Colonic mucosa (tissue), 4 donors: ENCODE data around the gene SEMA4D. TPM values are rescaled to one million over a fixed set of nuclear protein-coding genes. Genes with fewer than 3 reads are reported as not detected.

Experiments
- DNase-seq: peaks from one replicate; pipeline ENCODE4 v3.0.0-alpha.2; 2020
- H3K27ac ChIP-seq: fragments of 200-600 bp; one replicate; pipeline ENCODE4 v1.8.0; 2021
- H3K27me3 ChIP-seq: fragments of 200-600 bp; one replicate; pipeline ENCODE4 v1.8.0; 2021
- H3K36me3 ChIP-seq: fragments of 200-600 bp; one replicate; pipeline ENCODE4 v1.8.0; 2021
- H3K4me1 ChIP-seq: fragments of 200-600 bp; one replicate; pipeline ENCODE4 v1.8.0; 2021; ENCODE audit warnings: mild to moderate bottlenecking
- H3K4me3 ChIP-seq: fragments of 200-600 bp; one replicate; pipeline ENCODE4 v1.8.0; 2021
- H3K9ac ChIP-seq, 2 donors: one replicate each; pipeline ENCODE4 v1.7.0; 2013; ENCODE audit warnings: control low read depth in 2 of 2, low read depth in 2 of 2, low read length in 2 of 2
- H3K9me3 ChIP-seq: fragments of 200-600 bp; one replicate; pipeline ENCODE4 v1.8.0; 2021
- intact Hi-C: fragments of 100-400 bp; cut with DNase I; formaldehyde crosslinking; loops from one replicate; pipeline ENCODE4 v1.14.1; 2022
- total RNA-seq, 2 donors: library from RNA; stranded (reverse); fragmentation: NEBNext Ultra II Directional in 1 of 2; extraction: Animal tissue kit (Norgen Biotek cat#: 25700) in 1 of 2; gene quantifications; one replicate each; pipeline ENCODE4 v1.2.1, GENCODE V29; 2021
- TF ChIP-seq, protein P1 (sequence below): fragments of 200-600 bp; IDR thresholded peaks from one replicate; pipeline ENCODE4 v1.8.0; 2022; ENCODE audit warnings: antibody characterized with exemption, mild to moderate bottlenecking
- donor health status: healthy.
- donor health status: DM: no; HTN: no; CAD: no.
- donor health status: DM: no; HTN: no; CAD: no.

The SEMA4D gene
- total RNA-seq, 2 donors from 2014 or later: 14.7 to 19.0 TPM

DNA sequence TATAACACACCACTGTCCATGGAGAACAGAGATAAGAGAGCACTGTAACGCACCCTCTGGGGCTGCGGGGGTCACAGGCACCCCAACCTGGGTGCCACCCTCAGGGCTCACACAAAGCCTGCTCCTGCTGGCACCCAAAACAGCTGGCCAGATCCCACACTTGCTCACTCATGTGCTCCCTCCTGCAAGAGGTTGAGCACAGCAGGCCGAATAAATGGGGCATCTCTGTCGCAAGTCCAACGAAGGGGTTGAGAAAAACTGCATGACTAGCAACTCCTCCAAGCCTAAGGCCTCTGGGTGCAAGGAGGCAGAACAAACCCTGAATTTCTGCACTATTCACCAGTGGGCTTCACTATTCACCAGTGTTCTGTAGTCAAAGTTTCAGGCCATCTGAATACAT, 99.3 kb downstream of the SEMA4D start:
- Histone ChIP-seq H3K4me3 (no peak overlapping the region), H3K27ac (no peak overlapping the region), H3K4me1 (no peaks in the 10 kb centered on the region), H3K9ac (no peak overlapping the region), H3K9me3 (no peaks in the 10 kb centered on the region), H3K27me3 (no peaks in the 10 kb centered on the region), H3K36me3 (no peaks in the 10 kb centered on the region)
- TF ChIP-seq, protein P1, sequence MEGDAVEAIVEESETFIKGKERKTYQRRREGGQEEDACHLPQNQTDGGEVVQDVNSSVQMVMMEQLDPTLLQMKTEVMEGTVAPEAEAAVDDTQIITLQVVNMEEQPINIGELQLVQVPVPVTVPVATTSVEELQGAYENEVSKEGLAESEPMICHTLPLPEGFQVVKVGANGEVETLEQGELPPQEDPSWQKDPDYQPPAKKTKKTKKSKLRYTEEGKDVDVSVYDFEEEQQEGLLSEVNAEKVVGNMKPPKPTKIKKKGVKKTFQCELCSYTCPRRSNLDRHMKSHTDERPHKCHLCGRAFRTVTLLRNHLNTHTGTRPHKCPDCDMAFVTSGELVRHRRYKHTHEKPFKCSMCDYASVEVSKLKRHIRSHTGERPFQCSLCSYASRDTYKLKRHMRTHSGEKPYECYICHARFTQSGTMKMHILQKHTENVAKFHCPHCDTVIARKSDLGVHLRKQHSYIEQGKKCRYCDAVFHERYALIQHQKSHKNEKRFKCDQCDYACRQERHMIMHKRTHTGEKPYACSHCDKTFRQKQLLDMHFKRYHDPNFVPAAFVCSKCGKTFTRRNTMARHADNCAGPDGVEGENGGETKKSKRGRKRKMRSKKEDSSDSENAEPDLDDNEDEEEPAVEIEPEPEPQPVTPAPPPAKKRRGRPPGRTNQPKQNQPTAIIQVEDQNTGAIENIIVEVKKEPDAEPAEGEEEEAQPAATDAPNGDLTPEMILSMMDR: no peak
- intact Hi-C loops: no loop called here
- no peak for DNase-seq

DNA sequence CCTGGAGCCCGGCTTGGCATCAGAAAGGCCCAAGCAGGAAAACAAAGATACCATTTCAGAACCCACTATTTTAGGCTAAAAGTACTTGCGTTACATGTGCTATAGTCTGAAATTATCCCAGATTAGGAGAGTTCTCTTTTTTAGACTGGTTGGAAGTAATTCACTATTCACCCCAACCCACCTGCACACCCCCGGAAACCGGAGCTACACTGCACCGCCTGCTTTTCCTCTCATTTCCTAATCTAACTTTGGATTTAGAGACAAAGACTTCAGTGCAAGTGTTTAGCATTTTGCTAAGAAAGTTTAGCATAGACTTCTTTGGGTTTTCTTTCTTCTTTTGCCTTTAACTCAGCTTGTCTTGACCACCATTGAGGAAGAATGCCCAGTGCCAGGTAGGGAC, 100.4 kb downstream of the SEMA4D start:
- TF ChIP-seq, protein P1: no peak
- H3K36me3 ChIP-seq: no peaks in the 10 kb centered on the region

DNA sequence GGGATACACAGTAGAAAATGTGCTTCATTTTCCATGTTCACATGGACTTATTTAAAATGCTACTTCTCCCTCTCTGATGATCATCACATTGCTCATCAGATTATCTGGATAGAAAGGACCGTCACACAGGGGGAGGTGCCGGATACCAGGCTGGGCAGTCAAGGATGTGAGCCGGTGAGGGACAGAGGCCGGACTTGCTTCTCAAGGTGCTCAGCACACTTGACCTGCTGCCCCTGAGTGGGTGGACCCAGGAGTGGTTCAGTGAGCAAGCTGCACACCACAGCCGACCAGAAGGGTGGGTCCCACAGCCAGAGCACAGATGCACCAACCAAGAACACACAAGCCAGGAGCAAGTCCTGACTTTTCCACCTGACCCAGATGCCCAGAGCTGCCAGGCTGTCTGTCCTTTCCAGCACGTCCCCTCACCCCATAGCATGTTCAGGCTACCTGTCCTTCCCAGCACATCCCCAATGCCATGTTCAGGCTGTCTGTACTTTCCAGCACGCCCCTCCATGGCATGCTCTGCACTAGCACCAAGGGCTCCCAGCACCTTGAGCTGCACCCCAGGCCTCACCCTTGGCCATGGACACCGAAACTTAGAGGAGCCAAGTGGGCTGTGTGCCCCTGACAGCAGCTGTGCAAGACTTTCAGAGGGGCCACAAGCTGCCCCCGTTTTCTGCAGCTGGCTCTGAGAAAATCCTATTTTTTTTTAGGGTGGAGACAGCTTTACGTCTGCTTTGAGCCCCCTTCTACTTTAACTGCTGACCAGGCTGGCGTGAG, 101.8 kb downstream of the SEMA4D start:
- Histone ChIP-seq H3K27me3 (no peaks in the 10 kb centered on the region), H3K9me3 (no peaks in the 10 kb centered on the region), H3K36me3 (no peaks in the 10 kb centered on the region), H3K27ac (no peak overlapping the region), H3K4me1 (no peaks in the 10 kb centered on the region), H3K4me3 (no peak overlapping the region), H3K9ac (no peak overlapping the region)
- no peak for DNase-seq
- intact Hi-C loops: no loop called here
- TF ChIP-seq, protein P1: no peak

More for the DNA sequence above, 100.4 kb downstream of the SEMA4D start:
- no peak for DNase-seq
- Histone ChIP-seq H3K9me3 (no peaks in the 10 kb centered on the region), H3K27ac (no peak overlapping the region), H3K4me1 (no peaks in the 10 kb centered on the region), H3K27me3 (no peaks in the 10 kb centered on the region), H3K9ac (no peak overlapping the region), H3K4me3 (no peak overlapping the region)
- intact Hi-C loops: no loop called here

DNA sequence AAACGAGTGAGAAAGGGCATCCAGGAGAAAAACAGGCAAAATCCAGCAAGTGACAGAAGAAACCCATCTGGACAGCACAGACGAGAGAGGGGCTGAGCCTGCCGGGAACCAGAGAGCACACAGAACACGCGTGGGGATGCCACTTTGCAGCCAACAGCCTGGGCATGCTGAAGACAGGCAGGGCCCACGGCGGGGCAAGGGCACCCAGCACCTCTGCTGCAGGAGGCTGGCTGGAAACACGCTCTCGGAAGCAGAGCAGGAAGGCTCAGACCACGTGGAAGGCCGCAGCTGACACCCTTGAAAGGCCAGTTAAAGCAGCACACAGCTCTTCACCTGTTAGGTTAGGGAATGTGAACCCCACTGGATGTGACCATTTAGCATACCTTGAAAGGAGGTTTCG, 103.5 kb downstream of the SEMA4D start:
- TF ChIP-seq, protein P1: no peak
- Histone ChIP-seq H3K4me1 (no peaks in the 10 kb centered on the region), H3K27me3 (no peaks in the 10 kb centered on the region), H3K9me3 (no peaks in the 10 kb centered on the region), H3K9ac (no peak overlapping the region), H3K4me3 (no peak overlapping the region), H3K36me3 (no peaks in the 10 kb centered on the region), H3K27ac (no peak overlapping the region)
- intact Hi-C loops: no loop called here
- no peak for DNase-seq

DNA sequence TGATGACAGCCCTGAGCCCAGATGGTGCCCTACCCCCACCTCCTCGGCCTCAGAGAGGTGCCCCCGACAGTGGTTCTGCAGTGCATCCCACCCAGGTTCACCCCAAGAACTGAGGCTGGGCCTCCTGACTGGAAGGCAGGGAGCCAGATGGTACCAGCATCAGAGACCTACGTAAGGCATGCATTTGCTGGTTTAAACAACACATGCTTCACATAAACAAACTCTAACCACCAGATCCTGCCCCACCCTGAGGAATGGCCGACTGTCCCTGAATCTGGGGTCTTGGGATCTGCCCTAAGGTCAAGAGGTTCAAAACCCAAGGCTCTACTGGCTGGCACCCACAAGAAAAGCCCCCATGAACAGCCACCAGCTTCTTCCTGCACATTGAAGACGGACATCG, 106.3 kb downstream of the SEMA4D start:
- no peak for DNase-seq
- Histone ChIP-seq H3K27ac (no peak overlapping the region), H3K36me3 (no peaks in the 10 kb centered on the region), H3K27me3 (no peaks in the 10 kb centered on the region), H3K9ac (no peak overlapping the region), H3K9me3 (no peaks in the 10 kb centered on the region), H3K4me3 (no peak overlapping the region), H3K4me1 (no peaks in the 10 kb centered on the region)
- TF ChIP-seq, protein P1: no peak
- intact Hi-C loops: no loop called here
